K562 (cell line): ENCODE measurements around the gene SEPHS2. TPM values are rescaled to one million over a fixed set of nuclear protein-coding genes. Genes with fewer than 3 reads are reported as not detected.
A peak's percentile ranks its signal among the peaks of the same experiment; 100 is the strongest.

Source experiments
- ARID2 ChIP-seq: fragments of 450-650 bp; IDR thresholded peaks from 2 replicates; pipeline ENCODE4 v1.6.1; 2017; ENCODE audit warnings: antibody characterized with exemption, mild to moderate bottlenecking
- DMBX1 ChIP-seq: fragments of 250-450 bp; sonication (Bioruptor Pico); IDR thresholded peaks from 2 replicates; pipeline ENCODE4 v1.8.0; 2022; ENCODE audit warnings: inconsistent platforms, mild to moderate bottlenecking, moderate library complexity, borderline replicate concordance
- HDAC2 ChIP-seq: fragments of 450-650 bp; IDR thresholded peaks from 2 replicates; pipeline ENCODE4 v1.6.1; 2016; ENCODE audit warnings: mild to moderate bottlenecking
- HDAC6 ChIP-seq: IDR thresholded peaks from 2 replicates; pipeline ENCODE4 v1.6.1; 2012; ENCODE audit warnings: low read depth, mild to moderate bottlenecking, control low read depth, inconsistent platforms, low read length, moderate library complexity
- HMGN3 ChIP-seq: IDR thresholded peaks from 2 replicates; pipeline ENCODE4 v1.6.1; 2011; ENCODE audit warnings: borderline replicate concordance, low read depth, mild to moderate bottlenecking, mixed read lengths, low read length; ENCODE audit not compliant: insufficient read length; ENCODE audit errors: extremely low read depth
- POLR2G ChIP-seq: fragments of 200-400 bp; formaldehyde crosslinking; IDR thresholded peaks from 2 replicates; pipeline ENCODE4 v1.6.1; 2017; ENCODE audit warnings: low read depth, mild to moderate bottlenecking, antibody characterized with exemption, low read length, moderate library complexity
- RHOXF2B ChIP-seq: fragments of 250-450 bp; sonication (Bioruptor Pico); conservative IDR thresholded peaks from 2 replicates; pipeline ENCODE4 v1.5.1; 2021
- RUNX1 ChIP-seq: sonication (generic); IDR thresholded peaks from 2 replicates; pipeline ENCODE4 v1.6.1; 2016; ENCODE audit warnings: antibody characterized with exemption, low read depth
- ZC3H4 ChIP-seq: sonication (generic); formaldehyde crosslinking; IDR thresholded peaks from 2 replicates; pipeline ENCODE4 v1.9.0; 2021; ENCODE audit warnings: missing genetic modification reagents, borderline replicate concordance
- ZNF140 ChIP-seq: fragments of 250-450 bp; sonication (Bioruptor Pico); IDR thresholded peaks from 2 replicates; pipeline ENCODE4 v1.8.0; 2021; ENCODE audit warnings: moderate library complexity, mild to moderate bottlenecking, inconsistent platforms
- ZNF324 ChIP-seq: fragments of 250-450 bp; sonication (Bioruptor Pico); IDR thresholded peaks from 2 replicates; pipeline ENCODE4 v1.4.0; 2020; ENCODE audit warnings: mild to moderate bottlenecking
- ZNF696 ChIP-seq: fragments of 250-450 bp; sonication (Bioruptor Pico); conservative IDR thresholded peaks from 2 replicates; pipeline ENCODE4 v1.4.0; 2020; ENCODE audit warnings: mild to moderate bottlenecking, moderate library complexity
- ZNF764 ChIP-seq: fragments of 250-450 bp; sonication (Bioruptor Pico); IDR thresholded peaks from 2 replicates; pipeline ENCODE4 v1.4.0; 2020; ENCODE audit warnings: low read depth, mild to moderate bottlenecking, moderate library complexity
- polyA plus RNA-seq, 8 experiments: library from polyadenylated mRNA; depleted of rRNA in 4 of 8; stranded (reverse) in 5 of 8; unstranded in 3 of 8; fragments of >200 nt; fragmentation: Nextera tagmentation in 2 of 8; fragmentation: Illumina TruSeq in 1 of 8; extraction: Ambion mirVana in 2 of 8; extraction: Trizol in 1 of 8; gene quantifications; 2 replicates each; pipeline versions ENCODE4 v1.2.1 to v1.2.3, GENCODE V29; 2011 to 2014; ENCODE audit warnings: inconsistent platforms in 1 of 8, missing spikeins in 1 of 8
- total RNA-seq, 7 experiments: library from RNA; depleted of rRNA in 6 of 7; stranded (reverse); fragments of >200 nt in 6 of 7; fragmentation: Illumina TruSeq in 2 of 7; extraction: Trizol in 2 of 7; gene quantifications; 2 replicates each; pipeline versions ENCODE4 v1.2.1 to v1.2.3, GENCODE V29; 2011 to 2021; ENCODE audit warnings: low replicate concordance in 1 of 7
- TF ChIP-seq, protein P1 (sequence below), 2 experiments: fragments of 150-350 bp in 1 of 2; IDR thresholded peaks; 2 replicates each; pipeline ENCODE4 v1.6.1; 2012 to 2016; ENCODE audit warnings: low read depth in 2 of 2, low read length in 2 of 2, mild to moderate bottlenecking in 1 of 2, moderate library complexity in 1 of 2
- TF ChIP-seq, protein P2 (sequence below): fragments of 250-450 bp; sonication (Bioruptor Pico); IDR thresholded peaks from 2 replicates; pipeline ENCODE4 v1.9.0; 2021; ENCODE audit warnings: mild to moderate bottlenecking
- TF ChIP-seq, protein P3 (sequence below): fragments of 450-650 bp; conservative IDR thresholded peaks from 2 replicates; pipeline ENCODE4 v1.6.1; 2016; ENCODE audit warnings: missing genetic modification characterization, low read depth, mild to moderate bottlenecking, missing compliant biosample characterization, moderate library complexity
- TF ChIP-seq, protein P4 (sequence below), 3 experiments: fragments of 200-800 bp in 1 of 3; sonication (Bioruptor generic) in 1 of 3; sonication (generic) in 1 of 3; formaldehyde crosslinking in 1 of 3; IDR thresholded peaks; 2 replicates each; pipeline versions ENCODE4 v1.6.1 to v1.8.0; 2016 to 2022; ENCODE audit warnings: mild to moderate bottlenecking in 2 of 3, missing compliant biosample characterization in 2 of 3, missing genetic modification characterization in 2 of 3, missing genetic modification reagents in 1 of 3
- TF ChIP-seq, protein P5 (sequence below): fragments of 450-650 bp; formaldehyde crosslinking; IDR thresholded peaks from 2 replicates; pipeline ENCODE4 v1.4.0; 2022; ENCODE audit warnings: missing genetic modification characterization
- TF ChIP-seq, protein P6 (sequence below), 2 experiments: fragments of 450-650 bp; IDR thresholded peaks; 2 replicates each; pipeline ENCODE4 v1.6.1; 2016

SEPHS2 gene
- total and polyA plus RNA-seq, 9 of the 15 experiments (the other 6 are each of a cell fraction or from before 2014, with no cell fraction given) = 20.9 to 90.6 (median 43.4) TPM

DNA sequence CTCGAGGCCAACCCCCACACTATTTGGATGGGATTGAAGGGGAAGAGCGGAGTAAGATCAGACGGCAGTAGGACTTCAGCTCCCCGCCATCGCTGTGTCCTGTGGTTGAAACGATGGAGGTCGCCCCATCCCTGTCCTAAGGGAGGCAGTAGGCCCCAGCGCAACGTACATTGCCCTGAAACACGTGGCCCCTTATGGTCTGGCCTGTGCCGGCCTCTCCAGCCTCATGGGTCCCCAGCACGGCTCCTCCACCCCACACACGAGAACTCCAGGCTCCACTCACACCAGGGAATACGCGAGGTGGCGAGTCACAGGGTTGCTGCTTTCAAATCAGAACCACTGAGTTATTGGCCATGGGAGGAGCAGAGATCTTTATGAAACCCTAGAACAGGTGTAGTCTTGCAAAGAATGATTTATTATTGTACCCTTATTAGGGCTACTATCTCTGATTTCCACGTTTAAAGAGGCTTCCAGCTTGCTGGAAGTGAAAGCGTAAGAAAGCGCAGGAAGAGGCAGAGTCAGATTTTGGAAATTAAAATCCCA, 15.2 kb downstream of the SEPHS2 start (continued):
- TF ChIP-seq, protein P1, sequence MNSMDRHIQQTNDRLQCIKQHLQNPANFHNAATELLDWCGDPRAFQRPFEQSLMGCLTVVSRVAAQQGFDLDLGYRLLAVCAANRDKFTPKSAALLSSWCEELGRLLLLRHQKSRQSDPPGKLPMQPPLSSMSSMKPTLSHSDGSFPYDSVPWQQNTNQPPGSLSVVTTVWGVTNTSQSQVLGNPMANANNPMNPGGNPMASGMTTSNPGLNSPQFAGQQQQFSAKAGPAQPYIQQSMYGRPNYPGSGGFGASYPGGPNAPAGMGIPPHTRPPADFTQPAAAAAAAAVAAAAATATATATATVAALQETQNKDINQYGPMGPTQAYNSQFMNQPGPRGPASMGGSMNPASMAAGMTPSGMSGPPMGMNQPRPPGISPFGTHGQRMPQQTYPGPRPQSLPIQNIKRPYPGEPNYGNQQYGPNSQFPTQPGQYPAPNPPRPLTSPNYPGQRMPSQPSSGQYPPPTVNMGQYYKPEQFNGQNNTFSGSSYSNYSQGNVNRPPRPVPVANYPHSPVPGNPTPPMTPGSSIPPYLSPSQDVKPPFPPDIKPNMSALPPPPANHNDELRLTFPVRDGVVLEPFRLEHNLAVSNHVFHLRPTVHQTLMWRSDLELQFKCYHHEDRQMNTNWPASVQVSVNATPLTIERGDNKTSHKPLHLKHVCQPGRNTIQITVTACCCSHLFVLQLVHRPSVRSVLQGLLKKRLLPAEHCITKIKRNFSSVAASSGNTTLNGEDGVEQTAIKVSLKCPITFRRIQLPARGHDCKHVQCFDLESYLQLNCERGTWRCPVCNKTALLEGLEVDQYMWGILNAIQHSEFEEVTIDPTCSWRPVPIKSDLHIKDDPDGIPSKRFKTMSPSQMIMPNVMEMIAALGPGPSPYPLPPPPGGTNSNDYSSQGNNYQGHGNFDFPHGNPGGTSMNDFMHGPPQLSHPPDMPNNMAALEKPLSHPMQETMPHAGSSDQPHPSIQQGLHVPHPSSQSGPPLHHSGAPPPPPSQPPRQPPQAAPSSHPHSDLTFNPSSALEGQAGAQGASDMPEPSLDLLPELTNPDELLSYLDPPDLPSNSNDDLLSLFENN (IDR thresholded peaks at IDR 0.05; ENCODE audit: low read depth in 2 of 2, low read length in 2 of 2) = no peak
- TF ChIP-seq HDAC6 (no peak), ZNF140 (CRISPR knock-in tag) (no peak), ZNF696 (CRISPR knock-in tag) (no peak), RUNX1 (no peak), POLR2G (no peak), ARID2 (peak; percentile 2; the same call in 1 of the 2 replicates), ZC3H4 (CRISPR knock-in tag) (no peak), DMBX1 (CRISPR knock-in tag) (peak; percentile 77), HDAC2 (no peak), HMGN3 (no peak), RHOXF2B (CRISPR knock-in tag) (no peak), ZNF324 (0 out of 2 replicates have a peak, but pooled peaks have one; percentile 7), ZNF764 (CRISPR knock-in tag) (no peak)
- TF ChIP-seq, protein P2, sequence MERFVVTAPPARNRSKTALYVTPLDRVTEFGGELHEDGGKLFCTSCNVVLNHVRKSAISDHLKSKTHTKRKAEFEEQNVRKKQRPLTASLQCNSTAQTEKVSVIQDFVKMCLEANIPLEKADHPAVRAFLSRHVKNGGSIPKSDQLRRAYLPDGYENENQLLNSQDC (CRISPR knock-in tag) = no peak
- TF ChIP-seq, protein P3, sequence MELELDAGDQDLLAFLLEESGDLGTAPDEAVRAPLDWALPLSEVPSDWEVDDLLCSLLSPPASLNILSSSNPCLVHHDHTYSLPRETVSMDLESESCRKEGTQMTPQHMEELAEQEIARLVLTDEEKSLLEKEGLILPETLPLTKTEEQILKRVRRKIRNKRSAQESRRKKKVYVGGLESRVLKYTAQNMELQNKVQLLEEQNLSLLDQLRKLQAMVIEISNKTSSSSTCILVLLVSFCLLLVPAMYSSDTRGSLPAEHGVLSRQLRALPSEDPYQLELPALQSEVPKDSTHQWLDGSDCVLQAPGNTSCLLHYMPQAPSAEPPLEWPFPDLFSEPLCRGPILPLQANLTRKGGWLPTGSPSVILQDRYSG (tag) = no peak
- TF ChIP-seq, protein P4, sequence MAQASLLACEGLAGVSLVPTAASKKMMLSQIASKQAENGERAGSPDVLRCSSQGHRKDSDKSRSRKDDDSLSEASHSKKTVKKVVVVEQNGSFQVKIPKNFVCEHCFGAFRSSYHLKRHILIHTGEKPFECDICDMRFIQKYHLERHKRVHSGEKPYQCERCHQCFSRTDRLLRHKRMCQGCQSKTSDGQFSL (CRISPR knock-in tag; IDR thresholded peaks at IDR 0.05) = no peak
- TF ChIP-seq, protein P4 (tag; IDR thresholded peaks at IDR 0.05) = no peak; a peak in 1 of 4 replicates
- TF ChIP-seq, protein P5, sequence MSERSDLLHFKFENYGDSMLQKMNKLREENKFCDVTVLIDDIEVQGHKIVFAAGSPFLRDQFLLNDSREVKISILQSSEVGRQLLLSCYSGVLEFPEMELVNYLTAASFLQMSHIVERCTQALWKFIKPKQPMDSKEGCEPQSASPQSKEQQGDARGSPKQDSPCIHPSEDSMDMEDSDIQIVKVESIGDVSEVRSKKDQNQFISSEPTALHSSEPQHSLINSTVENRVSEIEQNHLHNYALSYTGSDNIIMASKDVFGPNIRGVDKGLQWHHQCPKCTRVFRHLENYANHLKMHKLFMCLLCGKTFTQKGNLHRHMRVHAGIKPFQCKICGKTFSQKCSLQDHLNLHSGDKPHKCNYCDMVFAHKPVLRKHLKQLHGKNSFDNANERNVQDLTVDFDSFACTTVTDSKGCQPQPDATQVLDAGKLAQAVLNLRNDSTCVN (CRISPR knock-in tag) = 0 out of 2 replicates have a peak, but pooled peaks have one; percentile 1
- TF ChIP-seq, protein P6, sequence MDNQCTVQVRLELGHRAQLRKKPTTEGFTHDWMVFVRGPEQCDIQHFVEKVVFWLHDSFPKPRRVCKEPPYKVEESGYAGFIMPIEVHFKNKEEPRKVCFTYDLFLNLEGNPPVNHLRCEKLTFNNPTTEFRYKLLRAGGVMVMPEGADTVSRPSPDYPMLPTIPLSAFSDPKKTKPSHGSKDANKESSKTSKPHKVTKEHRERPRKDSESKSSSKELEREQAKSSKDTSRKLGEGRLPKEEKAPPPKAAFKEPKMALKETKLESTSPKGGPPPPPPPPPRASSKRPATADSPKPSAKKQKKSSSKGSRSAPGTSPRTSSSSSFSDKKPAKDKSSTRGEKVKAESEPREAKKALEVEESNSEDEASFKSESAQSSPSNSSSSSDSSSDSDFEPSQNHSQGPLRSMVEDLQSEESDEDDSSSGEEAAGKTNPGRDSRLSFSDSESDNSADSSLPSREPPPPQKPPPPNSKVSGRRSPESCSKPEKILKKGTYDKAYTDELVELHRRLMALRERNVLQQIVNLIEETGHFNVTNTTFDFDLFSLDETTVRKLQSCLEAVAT (IDR thresholded peaks at IDR 0.05) = no peak
